ENCODE measurements around the gene TRAPPC3.

The TRAPPC3 gene

DNA sequence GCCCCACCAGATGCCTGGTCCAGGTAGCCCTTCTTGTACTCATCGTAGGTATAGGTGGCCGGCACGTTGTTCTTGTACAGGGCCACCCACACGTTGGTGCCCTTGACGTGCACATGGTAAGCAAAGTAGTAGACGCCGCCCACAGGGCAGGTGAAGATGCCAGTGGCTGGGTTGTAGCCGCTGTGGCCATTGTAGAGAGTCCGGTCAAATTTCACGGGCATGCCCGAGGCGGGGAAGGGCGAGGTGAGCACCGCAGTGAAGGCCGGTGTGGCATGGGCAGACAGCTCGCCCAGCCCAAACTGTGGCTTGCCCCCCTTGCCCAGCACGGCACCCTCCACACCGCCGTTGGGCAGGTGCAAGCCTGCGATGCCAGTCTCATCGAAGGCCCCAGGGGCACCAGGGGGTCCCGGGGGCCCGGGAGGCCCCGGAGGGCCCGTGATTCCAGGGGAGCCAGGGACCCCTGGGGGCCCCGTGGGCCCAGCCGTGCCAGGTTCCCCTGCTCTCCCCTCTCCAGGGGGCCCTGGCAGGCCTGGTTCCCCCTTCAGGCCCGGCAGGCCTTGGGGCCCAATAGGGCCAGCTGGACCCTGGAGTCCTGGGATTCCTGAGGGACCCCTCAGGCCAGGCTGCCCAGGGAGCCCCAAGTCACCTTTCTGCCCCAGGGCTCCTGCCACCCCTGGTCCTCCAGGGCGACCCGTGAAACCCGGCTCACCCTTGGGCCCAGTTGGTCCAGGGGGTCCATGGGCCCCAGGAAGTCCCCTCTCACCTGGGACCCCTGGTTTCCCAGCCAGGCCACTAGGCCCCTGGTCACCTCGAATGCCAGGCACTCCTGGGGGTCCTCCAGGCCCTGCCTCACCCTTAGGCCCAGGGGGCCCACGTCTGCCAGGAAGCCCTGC, 51.3 kb downstream of the TRAPPC3 start:
- no peak for DNase-seq

DNA sequence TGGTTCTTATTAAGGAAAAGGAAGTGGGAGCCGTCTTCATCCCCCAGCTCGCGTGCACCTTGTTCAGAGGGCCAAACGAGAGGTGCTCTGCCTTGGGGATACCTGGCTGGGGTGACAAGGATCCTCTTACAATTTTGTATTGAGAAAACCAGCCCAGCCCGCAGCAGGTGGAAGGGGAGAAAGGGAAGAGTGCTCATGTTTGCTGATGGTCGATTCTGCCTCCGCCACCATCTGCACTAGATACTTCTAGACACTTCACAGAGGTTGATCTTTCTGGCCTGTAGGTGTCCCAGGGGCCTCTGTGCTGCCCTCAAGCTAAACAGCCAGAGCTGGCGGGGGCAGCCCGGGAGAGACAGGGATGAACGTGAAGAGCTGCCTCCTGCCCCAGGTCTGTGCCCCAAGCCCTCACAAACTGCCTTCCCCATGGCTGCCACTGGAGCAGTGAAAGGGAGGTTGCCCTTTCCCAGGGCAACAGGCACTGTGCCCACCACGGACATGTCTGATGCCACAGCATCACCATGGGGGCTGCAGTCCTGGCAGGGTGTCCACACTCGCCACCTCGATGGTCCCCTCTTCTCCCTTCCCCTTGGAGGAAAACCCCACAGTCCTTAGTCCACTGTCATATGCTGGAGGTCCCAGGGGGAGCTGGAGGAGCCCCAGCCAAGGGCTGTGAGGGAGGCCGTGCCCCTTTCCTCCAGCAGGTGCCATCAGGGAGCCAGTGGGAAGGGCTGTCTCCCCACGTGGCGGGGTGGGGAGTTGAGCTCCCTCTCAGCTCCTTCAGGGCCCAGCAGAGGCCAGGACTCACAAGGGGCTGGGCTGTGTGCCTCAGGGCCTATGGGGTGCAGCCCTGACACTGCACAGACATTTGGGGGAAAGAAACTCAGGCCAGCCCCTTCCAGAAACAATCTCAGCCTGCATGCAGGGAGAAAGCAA, 52.5 kb downstream of the TRAPPC3 start:
- peak; percentile 66 to 72 for DNase-seq

DNA sequence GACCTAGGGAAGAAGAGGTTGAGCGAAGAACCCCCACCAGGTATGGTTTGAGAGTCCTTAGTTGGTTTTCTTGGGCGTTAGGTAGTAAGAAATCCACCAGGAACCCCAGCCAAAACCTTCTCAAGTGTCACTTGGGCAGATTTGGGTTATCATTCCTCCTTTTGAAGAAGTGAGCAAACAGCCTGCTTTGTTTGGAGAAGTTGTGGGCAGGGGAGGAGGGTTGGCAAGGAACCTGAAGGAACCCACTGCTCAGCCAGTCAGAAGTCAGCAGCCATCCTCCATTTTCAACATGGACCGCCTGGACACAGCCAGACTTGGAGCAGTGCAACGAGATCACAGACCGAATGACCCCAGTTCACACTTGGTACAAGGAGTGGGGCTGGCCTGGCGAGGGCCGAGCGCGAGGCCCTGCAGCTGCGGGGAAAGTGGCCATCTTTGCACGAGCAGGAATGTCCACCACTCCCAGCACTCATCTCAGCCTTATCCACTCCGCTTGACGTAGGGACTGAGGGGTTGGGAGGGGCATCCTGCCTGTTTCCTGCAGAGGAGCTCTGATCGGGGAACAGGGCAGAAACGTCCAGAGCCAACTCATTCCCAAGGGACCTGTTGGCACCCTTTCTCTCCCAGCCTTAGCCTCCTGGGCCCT, 53.4 kb downstream of the TRAPPC3 start:
- DNase-seq = no peak

DNA sequence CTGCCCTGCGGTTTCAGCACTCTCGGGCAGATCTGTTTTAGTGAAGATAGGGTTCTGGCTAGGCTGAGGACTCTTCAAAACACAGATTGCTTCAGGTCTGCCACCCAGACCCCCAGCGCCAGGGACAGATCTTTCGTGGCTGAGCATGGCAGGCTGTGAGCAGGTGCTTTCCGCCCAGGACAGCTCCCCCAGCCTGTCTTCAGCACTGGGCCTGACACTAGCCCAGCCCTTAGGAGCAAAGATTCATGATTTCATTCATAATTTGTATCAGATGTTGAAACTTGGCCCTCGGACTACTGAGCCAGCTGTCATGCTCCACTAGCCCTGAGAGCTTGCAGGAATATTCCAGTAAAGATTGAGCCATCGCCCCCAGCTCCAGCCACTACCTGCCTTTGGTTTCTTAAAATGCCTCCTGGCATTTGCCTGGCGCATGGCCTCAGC, 54.6 kb downstream of the TRAPPC3 start:
- DNase-seq = no peak

DNA sequence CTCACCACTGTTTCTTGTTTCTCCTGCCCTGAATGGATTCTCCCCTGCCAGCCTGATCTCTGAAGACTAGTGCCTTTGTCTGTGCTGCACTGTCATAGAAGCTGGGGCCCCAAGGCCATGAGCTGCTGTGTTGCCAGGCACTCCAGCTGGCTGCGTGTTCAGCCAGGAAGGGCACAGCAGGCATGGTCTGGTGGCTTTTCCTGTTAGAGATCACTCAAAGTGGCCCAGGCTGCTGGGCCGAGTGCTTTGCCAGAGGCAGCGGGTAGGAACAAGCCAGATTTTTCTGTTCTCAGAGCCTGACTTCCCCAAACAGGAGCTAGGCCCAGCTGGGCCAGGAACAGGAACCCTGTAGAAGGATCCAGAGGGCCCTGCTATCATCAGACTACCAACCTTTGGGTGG, 55.4 kb downstream of the TRAPPC3 start:
- DNase-seq = no peak

DNA sequence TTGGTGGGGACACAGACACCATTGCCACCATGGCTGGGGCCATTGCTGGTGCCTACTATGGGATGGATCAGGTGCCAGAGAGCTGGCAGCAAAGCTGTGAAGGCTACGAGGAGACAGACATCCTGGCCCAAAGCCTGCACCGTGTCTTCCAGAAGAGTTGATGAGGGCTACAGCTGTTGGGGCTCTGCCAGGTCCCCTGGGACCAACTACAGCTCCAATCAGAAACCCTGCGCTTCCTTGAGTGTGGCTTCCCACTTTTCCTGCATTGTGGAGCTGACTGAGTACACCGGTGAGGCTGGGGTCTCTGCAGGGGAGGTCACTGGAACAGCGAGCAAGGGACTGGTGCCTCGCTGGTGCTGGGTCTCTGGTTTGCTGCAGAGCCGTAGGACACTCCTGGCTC, 56.1 kb downstream of the TRAPPC3 start:
- no peak for DNase-seq

DNA sequence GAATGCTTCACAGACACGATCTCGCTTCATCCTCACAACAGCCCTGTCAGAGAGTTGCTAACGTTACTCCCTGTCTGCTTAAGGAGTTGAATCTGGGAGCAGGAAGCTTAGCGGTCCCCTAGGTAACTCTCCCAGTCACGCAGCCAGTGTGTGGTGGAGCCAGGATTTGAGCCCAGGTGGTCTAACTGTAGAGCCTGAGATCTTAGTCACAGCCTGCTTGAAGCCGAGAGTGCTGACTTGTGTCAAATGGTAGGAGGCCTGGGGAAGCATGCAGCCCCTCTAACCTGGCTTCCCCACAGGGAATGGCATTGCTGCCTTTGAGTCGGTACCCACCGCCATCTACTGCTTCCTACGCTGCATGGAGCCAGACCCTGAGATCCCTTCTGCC, 56.5 kb downstream of the TRAPPC3 start:
- DNase-seq = no peak

DNA sequence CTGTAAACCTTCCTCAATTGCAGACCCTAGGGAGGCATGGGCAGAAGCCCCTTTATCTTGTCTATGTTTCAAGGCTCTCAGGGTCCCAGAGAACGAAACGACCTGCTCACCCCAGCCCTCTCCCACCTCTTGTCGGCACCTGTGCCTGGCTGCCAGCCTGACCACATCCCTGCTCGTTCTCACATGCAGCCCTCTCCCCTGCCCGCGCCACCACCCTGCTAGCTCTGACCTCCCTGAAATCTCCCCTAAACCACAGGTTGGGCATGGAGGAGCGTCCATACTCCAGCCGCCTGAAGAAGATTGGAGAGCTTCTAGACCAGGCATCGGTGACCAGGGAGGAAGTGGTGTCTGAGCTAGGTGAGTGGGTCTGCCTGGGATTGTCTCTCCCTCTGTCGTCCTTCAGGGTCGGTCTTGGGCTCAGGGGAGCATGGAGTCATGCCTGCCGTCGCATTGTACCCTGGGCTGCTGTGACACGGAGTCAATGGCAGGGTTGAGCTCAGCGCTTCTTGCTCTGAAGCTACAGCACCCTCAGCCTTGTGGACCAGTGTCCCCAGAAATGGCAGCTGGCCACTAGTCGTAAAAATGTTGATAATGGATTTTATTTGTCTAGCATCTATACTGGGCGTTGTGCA, 57.0 kb downstream of the TRAPPC3 start:
- DNase-seq = no peak

DNA sequence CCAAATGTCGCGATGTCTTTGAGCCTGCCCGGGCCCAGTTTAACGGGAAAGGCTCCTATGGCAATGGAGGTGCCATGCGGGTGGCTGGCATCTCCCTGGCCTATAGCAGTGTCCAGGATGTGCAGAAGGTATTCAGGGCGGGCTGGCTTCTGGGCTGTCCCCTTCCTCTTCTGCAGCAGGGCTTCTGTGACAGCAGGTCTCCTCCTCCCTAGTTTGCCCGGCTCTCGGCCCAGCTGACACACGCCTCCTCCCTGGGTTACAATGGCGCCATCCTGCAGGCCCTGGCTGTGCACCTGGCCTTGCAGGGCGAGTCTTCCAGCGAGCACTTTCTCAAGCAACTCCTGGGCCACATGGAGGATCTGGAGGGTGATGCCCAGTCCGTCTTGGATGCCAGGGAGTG, 57.6 kb downstream of the TRAPPC3 start:
- no peak for DNase-seq

DNA sequence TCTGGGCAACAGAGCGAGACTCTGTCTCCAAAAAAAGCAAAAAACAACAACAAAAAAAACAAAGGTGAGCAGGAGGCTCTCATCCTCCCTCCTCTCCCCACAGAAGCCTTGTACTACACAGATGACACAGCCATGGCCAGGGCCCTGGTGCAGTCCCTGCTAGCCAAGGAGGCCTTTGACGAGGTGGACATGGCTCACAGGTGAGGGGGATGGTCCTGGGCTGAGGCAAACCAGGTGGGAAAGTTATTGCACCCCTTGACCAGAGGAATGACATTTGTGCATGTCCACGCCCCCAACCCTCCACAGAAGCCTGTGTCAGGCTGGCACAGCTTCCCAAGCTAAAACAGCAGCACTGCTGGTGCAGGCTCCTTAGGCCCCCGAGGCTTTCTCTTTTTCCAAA, 58.1 kb downstream of the TRAPPC3 start:
- DNase-seq = no peak

DNA sequence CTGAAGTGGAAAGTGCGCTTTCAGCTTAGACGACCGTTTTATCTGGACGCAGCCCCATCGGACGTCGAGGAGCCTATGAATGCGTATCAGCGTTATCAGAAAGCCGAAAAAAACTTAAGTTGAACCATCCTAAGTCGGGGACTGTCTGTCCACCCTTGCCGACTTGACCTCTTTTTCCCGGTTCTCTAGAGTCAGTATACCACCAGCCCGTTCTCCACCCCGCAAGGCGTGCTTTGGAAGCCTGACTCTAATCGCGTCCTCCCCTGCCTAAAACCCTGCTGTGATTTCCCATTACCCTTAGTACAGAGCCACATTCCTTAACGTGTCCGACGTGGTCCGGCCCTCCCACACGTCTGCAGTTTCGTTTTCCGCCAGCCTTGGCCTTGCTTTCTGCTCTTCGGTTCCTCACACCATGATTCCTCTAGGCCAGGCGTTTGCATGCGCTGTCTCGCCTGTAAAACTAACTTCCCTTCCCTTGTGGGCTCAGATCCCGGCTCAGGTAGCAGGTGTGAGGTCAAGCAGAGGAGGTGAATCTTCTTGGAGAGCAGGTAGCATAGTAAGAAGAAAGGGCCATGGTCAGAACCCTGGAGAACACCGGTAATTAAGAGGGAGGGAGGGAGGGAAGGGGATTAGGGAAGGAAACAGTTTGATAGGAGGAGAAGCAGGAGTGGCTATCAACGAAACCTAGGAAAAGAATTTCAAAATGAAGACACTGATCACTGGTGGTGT, 59.7 kb downstream of the TRAPPC3 start:
- DNase-seq = no peak

DNA sequence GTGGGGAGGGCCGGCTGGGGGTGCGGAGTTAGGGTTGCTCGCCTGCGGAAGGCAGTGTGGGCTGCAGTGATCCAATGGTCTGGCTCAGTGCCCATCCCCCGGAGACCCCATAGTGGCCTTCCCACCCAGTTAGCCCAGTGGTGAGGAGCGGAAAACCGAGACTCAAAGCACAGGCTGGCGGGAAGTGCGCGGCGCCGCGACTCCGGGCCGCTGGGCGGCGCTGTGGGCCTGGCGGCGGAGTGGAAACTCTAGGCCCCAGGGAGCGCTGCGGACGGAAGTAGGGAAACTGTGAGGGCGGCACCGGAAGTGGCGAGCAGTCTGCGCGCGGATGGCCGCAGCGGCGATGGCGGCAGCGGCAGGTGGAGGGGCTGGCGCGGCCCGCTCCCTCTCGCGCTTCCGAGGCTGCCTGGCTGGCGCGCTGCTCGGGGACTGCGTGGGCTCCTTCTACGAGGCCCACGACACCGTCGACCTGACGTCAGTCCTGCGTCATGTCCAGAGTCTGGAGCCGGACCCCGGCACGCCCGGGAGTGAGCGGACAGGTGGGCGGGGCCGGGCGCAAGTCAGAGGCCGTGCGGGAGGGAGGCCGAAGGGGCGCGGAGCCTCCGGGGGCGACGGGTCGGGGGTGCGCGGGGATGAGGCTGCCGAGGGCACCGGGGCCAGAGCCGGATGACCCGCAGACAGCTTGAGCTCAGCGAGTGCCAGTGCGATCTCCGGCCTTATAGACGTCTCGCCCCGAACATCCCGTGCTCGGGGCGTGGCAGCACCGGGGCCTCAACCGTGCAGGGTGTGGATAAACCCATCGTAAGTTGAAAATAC, 60.5 kb downstream of the TRAPPC3 start, which contains the start of gene ADPRS:
Gene ADPRS (plus strand): TSS at position 316 of the 816 bp plus-strand sequence. CDS start 13 bp downstream, at position 329.
- peak; percentile 65 to 76 for DNase-seq

DNA sequence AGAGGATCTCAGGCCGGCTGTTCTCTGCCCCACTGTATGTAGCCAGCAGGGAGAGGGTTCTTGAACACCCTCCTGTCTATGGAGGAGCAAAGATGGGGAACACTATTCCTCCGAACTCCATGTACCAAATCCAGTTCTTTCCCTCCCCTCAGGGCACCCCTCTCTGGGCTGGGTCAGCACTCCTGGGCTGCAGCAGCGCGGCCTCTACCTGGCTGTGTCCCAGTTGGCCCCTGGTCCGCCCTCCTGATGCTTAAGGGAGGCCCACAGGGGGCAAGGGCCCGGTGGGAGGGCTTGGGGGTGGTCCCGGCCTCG, 61.1 kb downstream of the TRAPPC3 start:
- DNase-seq = no peak

DNA sequence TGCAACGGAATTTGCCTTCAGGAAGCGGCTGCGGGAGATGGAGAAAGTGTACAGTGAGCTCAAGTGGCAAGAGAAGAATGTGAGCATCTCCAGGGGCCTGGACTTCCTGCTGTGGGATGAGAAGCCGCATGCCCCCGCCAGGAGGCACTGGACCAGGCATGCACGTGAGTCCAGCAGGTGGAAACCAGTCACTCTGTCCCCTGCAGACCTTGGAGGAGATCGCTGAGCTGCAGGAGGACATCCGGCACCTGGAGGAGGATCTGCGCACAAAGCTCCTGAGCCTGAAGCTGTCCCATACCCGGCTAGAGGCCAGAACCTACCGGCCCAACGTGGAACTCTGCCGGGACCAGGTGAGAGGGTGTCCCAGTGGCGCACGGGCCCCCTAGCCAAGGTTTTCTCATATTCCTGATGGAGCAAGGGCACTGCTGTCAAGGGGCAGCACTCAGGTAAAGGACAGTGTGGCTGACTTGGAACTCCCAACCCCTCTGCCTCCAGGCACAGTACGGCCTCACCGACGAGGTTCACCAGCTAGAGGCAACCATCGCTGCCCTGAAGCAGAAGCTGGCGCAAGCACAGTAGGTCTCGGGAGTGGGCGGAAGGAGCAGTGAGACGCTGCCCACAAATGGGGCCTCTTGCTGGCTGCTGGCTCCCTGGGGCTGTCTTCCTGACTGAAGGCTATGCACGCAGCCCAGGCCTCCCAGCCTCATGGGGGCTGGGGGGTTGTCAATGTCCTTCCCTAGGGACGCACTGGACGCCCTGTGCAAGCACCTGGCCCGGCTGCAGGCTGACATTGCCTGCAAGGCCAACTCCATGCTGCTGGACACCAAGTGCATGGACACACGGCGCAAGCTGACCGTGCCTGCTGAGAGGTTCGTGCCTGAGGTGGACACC, 61.8 kb downstream of the TRAPPC3 start:
- no peak for DNase-seq

Measured in NCI-H524 (cell line).